ENCODE measurements around the gene TTLL6.

TTLL6 gene

GRCh38 chr17:48728232-48729231 lies 88.5 kb downstream of the TTLL6 start, which contains the start of gene HOXB13 (continued):
- TF ChIP-seq ZNF639 (tag by site-specific recombination; IDR thresholded peaks at IDR 0.05) (peak; percentile 95), ZNF664 (tag by site-specific recombination; IDR thresholded peaks at IDR 0.05) (peak; percentile 91), GLI4 (tag by site-specific recombination; IDR thresholded peaks at IDR 0.05) (peak; percentile 87; the same call in 1 of the 2 replicates), ZNF549 (tag by site-specific recombination; IDR thresholded peaks at IDR 0.05) (no peak), ZNF266 (tag by site-specific recombination; IDR thresholded peaks at IDR 0.05; ENCODE audit: low read depth) (0 out of 2 replicates have a peak, but pooled peaks have one; percentile 70), ZNF416 (tag by site-specific recombination; IDR thresholded peaks at IDR 0.05) (no peak), ZNF785 (tag by site-specific recombination; IDR thresholded peaks at IDR 0.05) (0 out of 2 replicates have a peak, but pooled peaks have one; percentile 75), ZNF423 (tag by site-specific recombination; IDR thresholded peaks at IDR 0.05) (peak; percentile 58), ZSCAN18 (tag by site-specific recombination; IDR thresholded peaks at IDR 0.05) (peak; percentile 99), ZNF362 (tag by site-specific recombination; IDR thresholded peaks at IDR 0.05) (no peak), ZNF280D (tag by site-specific recombination; IDR thresholded peaks at IDR 0.05) (no peak), ZBTB17 (tag by site-specific recombination; IDR thresholded peaks at IDR 0.05) (peak; percentile 99), ZNF280C (tag by site-specific recombination; IDR thresholded peaks at IDR 0.05) (no peak), ZNF510 (tag by site-specific recombination; IDR thresholded peaks at IDR 0.05; ENCODE audit: insufficient replicate concordance) (no peak), ZBTB10 (tag by site-specific recombination; IDR thresholded peaks at IDR 0.05) (peak; percentile 88), ZNF76 (tag by site-specific recombination; IDR thresholded peaks at IDR 0.05; ENCODE audit: borderline replicate concordance, low read depth) (peak; percentile 14; the same call in 1 of the 2 replicates), ZBTB20 (tag by site-specific recombination; IDR thresholded peaks at IDR 0.05) (peak; percentile 86), ZNF184 (tag by site-specific recombination; IDR thresholded peaks at IDR 0.05) (no peak), ZBTB44 (tag by site-specific recombination; IDR thresholded peaks at IDR 0.05) (no peak), ZBTB8A (tag by site-specific recombination; IDR thresholded peaks at IDR 0.05) (peak; percentile 67), ZNF580 (tag by site-specific recombination; IDR thresholded peaks at IDR 0.05) (peak; percentile 98), ZNF426 (tag by site-specific recombination; IDR thresholded peaks at IDR 0.05) (no peak), ZSCAN30 (tag by site-specific recombination; IDR thresholded peaks at IDR 0.05) (peak; percentile 45)

All from HEK293 (cell line).